Natural killer cell (primary cell): ENCODE measurements around the gene DYSF. TPM values are rescaled to one million over a fixed set of nuclear protein-coding genes. Genes with fewer than 3 reads are reported as not detected.

Source experiments
- ATAC-seq, 3 donors: fragments of 150-1000 bp in 2 of 3; fragments of 200-7000 bp in 1 of 3; cut with Tn5 transposase; 1 replicate in 1 of 3; 2 replicates in 2 of 3; pipeline ENCODE4 v1.10.0; 2021; ENCODE audit warnings: mild to moderate bottlenecking in 2 of 3, moderate library complexity in 2 of 3
- DNase-seq, 2 donors: peaks; one replicate each; pipeline versions ENCODE4 v3.0.0 to v3.0.0-alpha.2; 2013 to 2021; ENCODE audit warnings: mixed read lengths in 1 of 2
- H3K27ac ChIP-seq: one replicate; pipeline ENCODE4 v1.5.1; 2013; ENCODE audit warnings: mild to moderate bottlenecking, low read length
- H3K27me3 ChIP-seq: one replicate; pipeline ENCODE4 v1.6.1; 2013; ENCODE audit warnings: low read length; ENCODE audit not compliant: control insufficient read depth, insufficient read depth
- H3K36me3 ChIP-seq: one replicate; pipeline ENCODE4 v1.6.1; 2013; ENCODE audit warnings: low read length; ENCODE audit not compliant: control insufficient read depth, insufficient read depth
- H3K4me1 ChIP-seq: one replicate; pipeline ENCODE4 v1.6.1; 2013; ENCODE audit warnings: low read length; ENCODE audit not compliant: control insufficient read depth, insufficient read depth
- H3K4me3 ChIP-seq: one replicate; pipeline ENCODE4 v1.5.1; 2013; ENCODE audit warnings: low read length
- H3K9me3 ChIP-seq: one replicate; pipeline ENCODE4 v1.6.1; 2013; ENCODE audit warnings: low read length; ENCODE audit not compliant: control insufficient read depth, insufficient read depth
- H3K27ac Mint-ChIP-seq, 2 donors: one replicate each; pipeline ENCODE4 v1.8.0; 2022; ENCODE audit warnings: mild to moderate bottlenecking in 2 of 2, mixed read lengths in 2 of 2, moderate library complexity in 1 of 2
- H3K27me3 Mint-ChIP-seq, 2 donors: one replicate each; pipeline ENCODE4 v1.8.0; 2022; ENCODE audit warnings: low read depth in 2 of 2, mixed read lengths in 2 of 2
- H3K36me3 Mint-ChIP-seq: one replicate; pipeline ENCODE4 v1.8.0; 2022; ENCODE audit warnings: mixed read lengths
- H3K4me1 Mint-ChIP-seq, 2 donors: one replicate each; pipeline ENCODE4 v1.8.0; 2022; ENCODE audit warnings: mixed read lengths in 2 of 2
- H3K4me3 Mint-ChIP-seq: one replicate; pipeline ENCODE4 v1.8.0; 2022; ENCODE audit warnings: mild to moderate bottlenecking, moderate library complexity, mixed read lengths
- H3K9me3 Mint-ChIP-seq, 2 donors: one replicate each; pipeline ENCODE4 v1.8.0; 2022; ENCODE audit warnings: mixed read lengths in 2 of 2
- WGBS: methylation state at CpG from one replicate; pipeline ENCODE4 v1.1.7; 2013; ENCODE audit warnings: missing lambda C conversion rate; ENCODE audit not compliant: insufficient coverage; 5-methylcytosine and 5-hydroxymethylcytosine counted together
- intact Hi-C: fragments of 100-400 bp; cut with micrococcal nuclease; formaldehyde crosslinking; loops from one replicate; pipeline ENCODE4 v1.14.2; 2022
- total RNA-seq, 4 donors: library from RNA; stranded (reverse); fragments of 120-200 nt in 1 of 4; gene quantifications; one replicate each; pipeline versions ENCODE4 v1.2.3 to v1.2.4, GENCODE V29; 2013 to 2022
- TF ChIP-seq, protein P1 (sequence below): fragments of 200-600 bp; IDR thresholded peaks from one replicate; pipeline ENCODE4 v1.8.0; 2022; ENCODE audit warnings: antibody characterized with exemption

The DYSF gene
- total RNA-seq, 3 donors from 2014 or later (not counting 1 experiment from before 2014, with no cell fraction given), result 11.4 to 19.5 (median 12.4) TPM

DNA sequence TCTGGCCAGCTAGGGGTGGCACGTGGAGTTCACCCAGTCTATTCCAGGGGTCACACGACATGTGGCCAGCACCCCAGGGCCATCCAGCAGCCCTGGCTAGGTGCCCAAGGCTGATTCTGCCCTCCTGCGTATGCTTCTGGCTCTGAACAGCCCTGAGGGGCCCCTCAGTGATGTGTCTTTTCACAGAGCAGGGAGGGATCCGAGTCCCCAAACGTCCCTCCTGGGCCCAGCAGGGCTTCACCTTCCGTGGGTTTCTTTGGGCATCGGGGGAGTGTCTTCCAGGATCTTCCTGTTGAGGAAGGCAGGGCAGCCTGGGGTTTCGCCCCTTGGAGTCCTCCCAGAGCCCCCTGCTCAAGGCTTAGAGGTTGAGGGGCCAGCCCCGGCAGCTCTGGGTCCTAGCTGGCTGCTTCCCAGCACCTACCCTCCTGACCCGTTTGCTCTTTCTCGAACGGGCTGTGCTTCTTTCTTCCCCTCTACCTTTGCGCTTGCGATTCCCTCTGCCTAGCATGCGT, 165.9 kb downstream of the DYSF start:
- TF ChIP-seq, protein P1, sequence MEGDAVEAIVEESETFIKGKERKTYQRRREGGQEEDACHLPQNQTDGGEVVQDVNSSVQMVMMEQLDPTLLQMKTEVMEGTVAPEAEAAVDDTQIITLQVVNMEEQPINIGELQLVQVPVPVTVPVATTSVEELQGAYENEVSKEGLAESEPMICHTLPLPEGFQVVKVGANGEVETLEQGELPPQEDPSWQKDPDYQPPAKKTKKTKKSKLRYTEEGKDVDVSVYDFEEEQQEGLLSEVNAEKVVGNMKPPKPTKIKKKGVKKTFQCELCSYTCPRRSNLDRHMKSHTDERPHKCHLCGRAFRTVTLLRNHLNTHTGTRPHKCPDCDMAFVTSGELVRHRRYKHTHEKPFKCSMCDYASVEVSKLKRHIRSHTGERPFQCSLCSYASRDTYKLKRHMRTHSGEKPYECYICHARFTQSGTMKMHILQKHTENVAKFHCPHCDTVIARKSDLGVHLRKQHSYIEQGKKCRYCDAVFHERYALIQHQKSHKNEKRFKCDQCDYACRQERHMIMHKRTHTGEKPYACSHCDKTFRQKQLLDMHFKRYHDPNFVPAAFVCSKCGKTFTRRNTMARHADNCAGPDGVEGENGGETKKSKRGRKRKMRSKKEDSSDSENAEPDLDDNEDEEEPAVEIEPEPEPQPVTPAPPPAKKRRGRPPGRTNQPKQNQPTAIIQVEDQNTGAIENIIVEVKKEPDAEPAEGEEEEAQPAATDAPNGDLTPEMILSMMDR, result no peak
- no peaks in the 10 kb centered on the region for H3K4me1 ChIP-seq
- peak in 1 of 3 donors; percentile 20 for ATAC-seq
- intact Hi-C loops, result no loop called here
- Mint-ChIP-seq H3K9me3 (no peaks in the 10 kb centered on the region), H3K27ac (peak overlapping the region in 1 of 2 donors; percentile 69), H3K36me3 (no peaks in the 10 kb centered on the region), H3K27me3 (peaks cover 0 to 5% of the 10 kb centered on the region in 2 donors), H3K4me3 (no peak overlapping the region), H3K4me1 (no peaks in the 10 kb centered on the region)
- H3K9me3 ChIP-seq, result peaks cover 12% of the 10 kb centered on the region
- H3K4me3 ChIP-seq, result no peak overlapping the region
- WGBS, result 82% methylated on average over 15 of the region's 15 CpGs
- H3K27me3 ChIP-seq, result no peaks in the 10 kb centered on the region
- peak in 1 of 2 donors; percentile 9 for DNase-seq
- no peak overlapping the region for H3K27ac ChIP-seq
- no peaks in the 10 kb centered on the region for H3K36me3 ChIP-seq

DNA sequence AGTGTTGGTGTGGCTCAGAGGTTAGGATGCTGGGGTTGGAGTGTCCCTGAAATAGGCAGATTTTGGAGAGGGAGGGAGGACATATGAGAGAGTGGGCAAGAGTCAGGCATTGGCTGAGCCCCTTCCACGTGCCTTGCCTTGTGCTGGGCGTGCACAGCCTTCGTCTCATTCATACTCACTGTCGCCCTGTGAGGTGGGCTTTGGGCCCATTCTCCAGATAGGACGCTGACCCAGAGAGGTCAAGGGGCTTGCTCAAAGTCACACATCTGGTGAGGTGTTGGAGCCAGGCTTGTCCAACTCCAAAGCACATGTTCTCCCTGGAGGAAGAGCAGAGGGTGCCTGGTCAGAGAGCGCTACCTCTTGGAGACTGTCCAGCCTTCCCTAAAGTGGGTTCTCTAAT, 166.8 kb downstream of the DYSF start:
- Histone ChIP-seq H3K36me3 (no peaks in the 10 kb centered on the region), H3K4me3 (no peak overlapping the region), H3K4me1 (no peaks in the 10 kb centered on the region), H3K27me3 (no peaks in the 10 kb centered on the region), H3K27ac (no peak overlapping the region), H3K9me3 (peaks cover 12% of the 10 kb centered on the region)
- Mint-ChIP-seq H3K9me3 (no peaks in the 10 kb centered on the region), H3K27ac (peak overlapping the region in 1 of 2 donors; percentile 69), H3K4me1 (no peaks in the 10 kb centered on the region), H3K27me3 (peaks cover 0 to 8% of the 10 kb centered on the region in 2 donors), H3K4me3 (no peak overlapping the region), H3K36me3 (no peaks in the 10 kb centered on the region)
- DNase-seq, result peak in 1 of 2 donors; percentile 5
- no peak for ATAC-seq
- intact Hi-C loops, result no loop called here
- WGBS, result 90% methylated on average over 6 of the region's 6 CpGs
- TF ChIP-seq, protein P1, result no peak

DNA sequence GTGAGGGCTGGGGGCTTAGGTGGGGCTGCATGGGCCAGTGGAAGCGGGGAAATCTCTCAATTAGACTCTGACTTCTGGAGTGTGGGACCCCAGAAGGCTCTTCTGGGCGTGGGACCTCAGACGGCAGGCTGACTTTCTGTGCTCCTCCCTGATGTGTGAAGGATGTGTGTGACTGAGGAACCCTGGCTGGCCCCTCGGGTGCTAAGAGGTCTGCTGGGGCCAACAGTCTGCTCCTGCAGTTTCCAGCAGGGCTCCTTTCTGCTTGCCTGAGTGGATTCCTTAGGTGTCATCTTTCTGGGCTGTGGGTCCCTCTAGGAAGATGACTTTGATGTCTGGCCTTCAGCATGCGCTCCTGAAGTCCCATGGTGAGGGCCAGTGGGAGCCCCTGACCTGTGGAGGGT, 167.5 kb downstream of the DYSF start:
- TF ChIP-seq, protein P1, result no peak
- Histone ChIP-seq H3K27me3 (no peaks in the 10 kb centered on the region), H3K9me3 (peaks cover 12% of the 10 kb centered on the region), H3K4me1 (no peaks in the 10 kb centered on the region), H3K27ac (no peak overlapping the region), H3K4me3 (no peak overlapping the region), H3K36me3 (no peaks in the 10 kb centered on the region)
- Mint-ChIP-seq H3K4me1 (no peaks in the 10 kb centered on the region), H3K9me3 (no peaks in the 10 kb centered on the region), H3K4me3 (no peak overlapping the region), H3K27me3 (peaks cover 0 to 12% of the 10 kb centered on the region in 2 donors), H3K36me3 (no peaks in the 10 kb centered on the region), H3K27ac (no peak overlapping the region)
- DNase-seq (no peak), ATAC-seq (no peak)
- intact Hi-C loops, result no loop called here
- WGBS, result 82% methylated on average over 5 of the region's 5 CpGs

DNA sequence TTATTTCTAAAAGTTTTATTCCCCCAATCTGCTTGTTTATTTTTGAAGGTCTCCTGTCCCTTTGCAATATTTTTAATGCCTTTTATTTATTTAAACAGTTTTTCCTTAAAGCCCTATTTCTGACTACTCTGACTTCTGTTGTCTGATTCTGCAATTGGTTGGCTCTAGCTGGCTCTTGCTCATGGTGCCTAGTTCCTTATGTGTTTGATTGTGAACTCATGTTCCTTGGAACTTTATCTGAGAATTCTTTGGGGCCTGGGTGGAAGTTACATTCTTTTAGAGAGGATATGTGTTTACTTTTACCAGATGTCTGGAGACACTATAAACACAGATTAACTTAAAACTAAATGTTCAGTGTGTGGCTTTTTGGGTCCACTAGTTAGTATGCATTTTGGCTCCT, 175.9 kb downstream of the DYSF start:
- no peaks in the 10 kb centered on the region for H3K36me3 ChIP-seq
- H3K27me3 ChIP-seq, result no peaks in the 10 kb centered on the region
- intact Hi-C loops, result no loop called here
- no peak overlapping the region for H3K27ac Mint-ChIP-seq
- no peak overlapping the region for H3K27ac ChIP-seq
- H3K9me3 Mint-ChIP-seq, result no peaks in the 10 kb centered on the region
- H3K9me3 ChIP-seq, result no peaks in the 10 kb centered on the region
- ATAC-seq, result no peak
- TF ChIP-seq, protein P1, result no peak
- DNase-seq, result no peak
- no peak overlapping the region for H3K4me3 ChIP-seq
- H3K4me3 Mint-ChIP-seq, result no peak overlapping the region
- H3K27me3 Mint-ChIP-seq, result peaks cover 10 to 29% of the 10 kb centered on the region in 2 donors
- no peaks in the 10 kb centered on the region for H3K4me1 Mint-ChIP-seq
- no peaks in the 10 kb centered on the region for H3K36me3 Mint-ChIP-seq
- no peaks in the 10 kb centered on the region for H3K4me1 ChIP-seq
